HG03575 (cell line): ENCODE measurements around the gene NUBPL.
"Not testable (repeated sequence)": the region's sequence is repeated elsewhere in the genome, so short reads cannot be mapped to it uniquely, and the experiment has no call there.

ENCODE experiments used
- ATAC-seq: cut with Tn5 transposase; IDR thresholded peaks from one replicate; pipeline ENCODE4 v1.9.1; 2021; ENCODE audit not compliant: unreplicated experiment, insufficient number of reproducible peaks, low FRiP score; ENCODE audit errors: extremely low read depth

The NUBPL gene

GRCh38 chr14:31568671-31569070, 7.5 kb downstream of the NUBPL start:
- ATAC-seq, result no peak

DNA sequence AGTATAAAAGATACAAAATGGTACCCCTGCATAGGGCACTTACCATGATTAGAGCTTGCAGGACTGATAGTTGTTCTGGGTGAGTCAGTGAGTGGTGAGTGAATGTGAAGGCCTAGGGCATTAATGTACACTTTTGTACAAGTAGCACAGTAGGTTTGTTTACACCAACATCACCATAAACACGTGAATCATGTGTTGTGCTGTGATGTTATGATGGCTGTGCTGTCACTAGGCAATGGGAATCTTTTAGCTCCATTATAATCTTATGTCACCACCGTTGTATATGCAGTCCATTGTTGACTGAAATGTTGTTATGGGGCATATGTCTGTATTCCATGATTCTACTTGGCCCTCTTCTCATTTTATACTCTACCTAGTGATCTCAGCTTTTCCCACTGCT, 11.8 kb downstream of the NUBPL start:
- ATAC-seq, result no peak

GRCh38 chr14:31576949-31577348, 15.7 kb downstream of the NUBPL start:
- no peak for ATAC-seq

- ATAC-seq, result no peak
Observed at GRCh38 chr14:31578266-31578665, 17.1 kb downstream of the NUBPL start.

DNA sequence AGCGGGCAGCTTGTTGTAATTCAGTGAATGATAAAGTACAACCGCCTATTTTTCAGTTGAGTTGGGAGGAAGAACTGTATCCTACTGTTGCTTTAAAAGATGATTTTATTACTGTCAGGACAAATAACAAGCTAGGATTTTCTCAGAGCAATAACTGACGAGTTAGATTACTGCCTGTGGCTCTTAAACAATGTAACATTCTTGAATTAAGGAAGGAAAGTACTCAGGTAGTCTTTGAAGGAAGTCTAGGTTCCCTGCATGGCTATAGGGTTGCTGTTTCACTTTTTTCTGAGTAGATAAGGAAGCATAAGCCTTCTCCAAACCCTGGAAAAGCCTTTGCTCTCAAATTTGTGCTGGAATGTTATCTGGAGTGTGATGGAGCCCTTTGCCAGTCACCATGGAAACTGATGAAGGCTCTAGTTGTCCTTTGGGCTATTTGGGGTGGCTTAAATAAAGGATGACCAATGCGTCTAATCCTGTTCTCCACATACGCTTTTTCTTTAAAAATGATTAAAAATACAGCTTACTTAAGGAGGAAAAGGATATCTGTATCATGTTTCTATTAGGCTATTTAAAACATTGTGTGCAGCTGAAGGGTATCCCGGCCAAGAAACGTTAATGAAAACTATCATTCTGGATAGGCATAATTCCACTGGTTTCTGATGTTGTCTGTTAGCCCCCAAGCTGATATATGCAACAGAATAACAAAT, 17.7 kb downstream of the NUBPL start:
- no peak for ATAC-seq

- no peak for ATAC-seq
Observed at GRCh38 chr14:31580234-31580633, 19.0 kb downstream of the NUBPL start.

GRCh38 chr14:31582286-31582691, 21.1 kb downstream of the NUBPL start:
- ATAC-seq, result no peak

DNA sequence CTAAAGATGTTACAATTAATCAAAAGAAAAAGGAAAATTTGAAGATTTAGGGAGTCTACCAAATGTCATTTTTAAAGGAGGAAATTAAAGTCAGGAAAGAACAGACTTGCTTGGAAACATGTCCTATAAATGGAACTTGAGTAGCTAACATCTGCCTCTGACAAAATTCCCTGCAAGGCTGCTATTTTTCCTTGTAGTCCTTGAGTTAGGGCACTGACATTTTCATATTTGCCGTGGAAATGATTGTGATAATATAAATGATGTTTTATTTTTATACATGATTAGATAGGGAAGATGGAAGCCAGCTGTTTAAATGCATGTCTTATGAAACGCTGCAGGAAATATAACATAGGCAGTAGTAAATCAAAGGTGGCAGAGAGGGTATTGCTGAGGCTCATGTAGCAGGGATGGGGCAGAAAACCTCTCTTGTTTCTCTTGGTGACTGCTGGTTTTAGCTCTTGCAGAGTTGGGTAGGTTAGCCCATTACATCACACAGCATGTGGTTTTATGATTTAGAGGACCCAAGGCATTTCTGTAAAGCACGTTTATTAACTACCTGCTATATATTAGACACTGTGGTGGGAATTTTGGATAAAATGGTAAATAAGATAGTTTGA, 21.7 kb downstream of the NUBPL start:
- ATAC-seq, result no peak

- no peak for ATAC-seq
Observed at GRCh38 chr14:31590206-31590605, 29.0 kb downstream of the NUBPL start.

- no peak for ATAC-seq
Observed at GRCh38 chr14:31592122-31592521, 30.9 kb downstream of the NUBPL start.

DNA sequence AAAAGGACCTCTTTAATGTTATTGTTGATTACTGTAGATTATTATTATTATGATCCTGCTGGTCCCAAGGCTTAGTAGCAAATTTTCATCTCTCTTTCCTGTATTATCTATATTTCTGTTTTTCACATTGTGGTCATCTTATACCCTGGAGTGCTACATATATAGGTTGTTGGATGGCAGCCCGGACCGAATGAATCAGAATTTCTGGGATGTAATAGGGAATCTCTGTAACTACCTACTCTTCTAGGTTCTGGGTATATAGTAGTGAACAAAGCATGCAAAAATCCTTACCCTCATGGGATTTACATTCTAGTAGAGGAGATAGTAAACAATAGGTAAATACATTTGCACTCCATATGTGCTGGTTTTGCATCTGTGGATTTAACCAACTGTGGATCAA, 31.4 kb downstream of the NUBPL start:
- no peak for ATAC-seq

GRCh38 chr14:31596342-31597095, 35.3 kb downstream of the NUBPL start:
- ATAC-seq, result no peak

- ATAC-seq, result no peak
Observed at GRCh38 chr14:31605702-31606101, 44.5 kb downstream of the NUBPL start.

DNA sequence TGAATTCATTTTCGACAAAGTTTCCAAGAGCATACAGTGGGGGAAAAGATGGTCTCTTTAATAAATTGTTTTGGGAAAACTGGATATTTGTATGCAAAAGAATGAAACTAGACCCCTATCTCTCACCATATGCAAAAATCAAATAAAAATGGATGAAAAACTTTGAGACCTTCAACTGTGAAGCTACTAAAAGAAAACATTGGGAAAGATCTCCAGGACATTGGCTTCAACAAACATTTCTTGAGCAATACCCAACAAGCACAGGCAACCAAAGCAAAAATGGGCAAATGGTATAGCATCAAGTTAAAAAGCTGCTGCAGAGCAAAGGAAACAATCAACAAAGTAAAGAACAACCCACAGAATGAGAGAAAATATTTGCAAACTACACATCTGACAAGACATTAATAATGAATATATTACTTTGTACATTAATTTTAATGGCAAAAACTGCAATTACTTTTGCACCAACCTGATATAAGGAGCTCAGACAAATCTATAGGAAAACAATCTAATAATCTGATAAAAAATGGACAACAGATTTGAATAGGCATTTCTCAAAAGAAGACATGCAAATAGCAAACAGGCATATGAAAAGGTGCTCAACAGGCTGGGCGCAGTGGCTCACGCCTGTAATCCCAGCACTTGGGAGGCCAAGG, 50.7 kb downstream of the NUBPL start:
- no peak for ATAC-seq

GRCh38 chr14:31613188-31613587, 52.0 kb downstream of the NUBPL start:
- no peak for ATAC-seq

GRCh38 chr14:31618884-31619283, 57.7 kb downstream of the NUBPL start:
- not testable (repeated sequence) for ATAC-seq

DNA sequence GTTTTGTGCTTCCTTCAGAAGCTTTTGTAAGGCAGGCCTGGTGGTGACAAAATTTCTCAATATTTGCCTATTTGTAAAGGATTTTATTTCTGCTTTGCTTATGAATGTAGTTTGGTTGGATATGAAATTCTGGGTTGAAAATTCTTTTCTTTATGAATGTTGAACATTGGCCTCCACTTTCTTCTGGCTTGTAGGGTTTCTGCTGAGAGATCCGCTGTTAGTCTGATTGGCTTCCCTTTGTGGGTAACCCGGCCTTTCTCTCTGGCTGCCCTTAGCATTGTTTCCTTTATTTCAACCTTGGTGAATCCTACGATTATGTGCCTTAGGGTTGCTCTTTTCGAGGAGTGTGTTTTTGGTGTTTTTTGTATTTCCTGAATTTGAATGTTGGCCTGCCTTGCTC, 58.2 kb downstream of the NUBPL start:
- no peak for ATAC-seq

DNA sequence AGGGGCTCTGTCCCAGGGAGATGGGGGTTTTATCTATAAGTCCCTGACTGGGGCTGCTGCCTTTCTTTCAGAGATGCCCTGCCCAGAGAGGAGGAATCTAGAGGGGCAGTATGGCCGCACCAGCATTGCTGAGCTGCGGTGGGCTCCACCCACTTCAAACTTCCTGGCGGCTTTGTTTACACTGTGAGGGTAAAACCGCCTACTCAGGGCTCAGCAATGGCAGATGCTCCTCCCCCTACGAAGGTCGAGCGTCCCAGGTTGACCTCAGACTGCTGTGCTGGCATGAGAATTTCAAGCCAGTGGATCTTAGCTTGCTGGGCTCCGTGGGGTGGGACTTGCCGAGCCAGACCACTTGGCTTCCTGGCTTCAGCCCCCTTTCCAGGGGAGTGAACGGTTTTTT, 59.7 kb downstream of the NUBPL start:
- not testable (repeated sequence) for ATAC-seq

GRCh38 chr14:31622060-31622459, 60.9 kb downstream of the NUBPL start:
- ATAC-seq, result no peak

DNA sequence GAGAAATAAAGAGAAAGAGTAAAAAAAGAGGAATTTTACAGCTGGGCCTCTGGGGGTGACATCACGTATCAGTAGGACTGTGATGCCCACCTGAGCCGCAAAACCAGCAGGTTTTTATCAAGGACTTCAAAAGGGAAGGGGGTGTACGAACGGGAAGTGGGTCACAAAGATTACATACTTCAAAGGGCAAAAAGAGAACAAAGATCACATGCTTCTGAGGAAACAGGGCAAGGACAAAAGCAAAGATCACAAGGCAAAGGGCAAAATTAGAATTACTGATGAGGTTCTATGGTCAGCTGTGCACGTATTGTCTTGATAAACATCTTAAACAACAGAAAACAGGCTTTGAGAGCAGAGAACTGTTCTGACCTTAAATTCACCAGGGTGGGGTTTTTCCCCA, 91.7 kb downstream of the NUBPL start:
- not testable (repeated sequence) for ATAC-seq
